ENCODE measurements around the gene ARHGEF4. TPM values are rescaled to one million over a fixed set of nuclear protein-coding genes. Genes with fewer than 3 reads are reported as not detected.

ARHGEF4 gene
- total RNA-seq, 1 donor from 2014 or later, result 11.5 TPM

DNA sequence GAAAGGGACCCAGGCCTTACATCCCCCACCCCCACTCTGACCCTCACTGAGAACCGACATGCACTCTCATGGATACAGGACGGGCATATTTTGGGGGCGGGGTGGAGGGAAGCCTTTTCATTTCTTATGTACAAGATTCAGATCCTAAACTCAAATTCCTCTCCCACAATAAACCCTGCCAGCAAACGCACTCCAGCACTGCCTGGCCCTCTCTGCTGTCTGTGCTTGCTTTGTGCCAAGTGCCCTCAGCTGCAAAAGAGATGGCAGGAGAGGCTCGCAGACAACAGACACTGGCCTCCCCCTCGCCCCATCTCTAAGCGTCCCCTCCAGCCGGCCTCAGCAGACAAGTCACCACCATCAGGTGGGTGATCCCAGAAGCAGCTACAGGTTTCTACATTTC, 214.2 kb downstream of the ARHGEF4 start:
- Histone ChIP-seq H3K27ac (ENCODE audit: low read depth, low read length) (no peak overlapping the region), H3K9ac (ENCODE audit: low read depth in 1 of 3, low read length in 3 of 3) (no peak overlapping the region), H3K9me3 (ENCODE audit: control insufficient read depth in 3 of 3, low read length in 3 of 3) (no peaks in the 10 kb centered on the region), H3K4me1 (ENCODE audit: control insufficient read depth in 3 of 3, insufficient read depth in 3 of 3, low read length in 3 of 3) (peaks cover 27 to 42% (median 42%) of the 10 kb centered on the region in 3 donors), H3K27me3 (ENCODE audit: control insufficient read depth in 3 of 3, insufficient read depth in 3 of 3, low read length in 3 of 3) (no peaks in the 10 kb centered on the region), H3K4me3 (ENCODE audit: low read length in 3 of 3) (no peak overlapping the region), H3K36me3 (ENCODE audit: control insufficient read depth in 3 of 3, insufficient read depth in 3 of 3, low read length in 3 of 3) (peaks cover 45 to 62% (median 47%) of the 10 kb centered on the region in 3 donors)

- H3K9me3 ChIP-seq (ENCODE audit: control insufficient read depth in 3 of 3, low read length in 3 of 3), result no peaks in the 10 kb centered on the region
- H3K27ac ChIP-seq (ENCODE audit: low read depth, low read length), result no peak overlapping the region
- H3K36me3 ChIP-seq (ENCODE audit: control insufficient read depth in 3 of 3, insufficient read depth in 3 of 3, low read length in 3 of 3), result peaks cover 49 to 59% (median 50%) of the 10 kb centered on the region in 3 donors
- H3K27me3 ChIP-seq (ENCODE audit: control insufficient read depth in 3 of 3, insufficient read depth in 3 of 3, low read length in 3 of 3), result no peaks in the 10 kb centered on the region
- H3K4me1 ChIP-seq (ENCODE audit: control insufficient read depth in 3 of 3, insufficient read depth in 3 of 3, low read length in 3 of 3), result peaks cover 28 to 39% (median 37%) of the 10 kb centered on the region in 3 donors
- H3K4me3 ChIP-seq (ENCODE audit: low read length in 3 of 3), result no peak overlapping the region
- no peak overlapping the region for H3K9ac ChIP-seq (ENCODE audit: low read depth in 1 of 3, low read length in 3 of 3)
Measured at GRCh38 chr2:131052741-131053263, 216.1 kb downstream of the ARHGEF4 start.

- Histone ChIP-seq H3K9me3 (ENCODE audit: control insufficient read depth in 3 of 3, low read length in 3 of 3) (no peaks in the 10 kb centered on the region), H3K9ac (ENCODE audit: low read depth in 1 of 3, low read length in 3 of 3) (no peak overlapping the region), H3K4me3 (ENCODE audit: low read length in 3 of 3) (no peak overlapping the region), H3K36me3 (ENCODE audit: control insufficient read depth in 3 of 3, insufficient read depth in 3 of 3, low read length in 3 of 3) (peaks cover 39 to 51% (median 39%) of the 10 kb centered on the region in 3 donors), H3K27me3 (ENCODE audit: control insufficient read depth in 3 of 3, insufficient read depth in 3 of 3, low read length in 3 of 3) (no peaks in the 10 kb centered on the region), H3K4me1 (ENCODE audit: control insufficient read depth in 3 of 3, insufficient read depth in 3 of 3, low read length in 3 of 3) (peaks cover 34 to 39% (median 35%) of the 10 kb centered on the region in 3 donors), H3K27ac (ENCODE audit: low read depth, low read length) (no peak overlapping the region)
Measured at GRCh38 chr2:131054488-131054887, 217.8 kb downstream of the ARHGEF4 start.

DNA sequence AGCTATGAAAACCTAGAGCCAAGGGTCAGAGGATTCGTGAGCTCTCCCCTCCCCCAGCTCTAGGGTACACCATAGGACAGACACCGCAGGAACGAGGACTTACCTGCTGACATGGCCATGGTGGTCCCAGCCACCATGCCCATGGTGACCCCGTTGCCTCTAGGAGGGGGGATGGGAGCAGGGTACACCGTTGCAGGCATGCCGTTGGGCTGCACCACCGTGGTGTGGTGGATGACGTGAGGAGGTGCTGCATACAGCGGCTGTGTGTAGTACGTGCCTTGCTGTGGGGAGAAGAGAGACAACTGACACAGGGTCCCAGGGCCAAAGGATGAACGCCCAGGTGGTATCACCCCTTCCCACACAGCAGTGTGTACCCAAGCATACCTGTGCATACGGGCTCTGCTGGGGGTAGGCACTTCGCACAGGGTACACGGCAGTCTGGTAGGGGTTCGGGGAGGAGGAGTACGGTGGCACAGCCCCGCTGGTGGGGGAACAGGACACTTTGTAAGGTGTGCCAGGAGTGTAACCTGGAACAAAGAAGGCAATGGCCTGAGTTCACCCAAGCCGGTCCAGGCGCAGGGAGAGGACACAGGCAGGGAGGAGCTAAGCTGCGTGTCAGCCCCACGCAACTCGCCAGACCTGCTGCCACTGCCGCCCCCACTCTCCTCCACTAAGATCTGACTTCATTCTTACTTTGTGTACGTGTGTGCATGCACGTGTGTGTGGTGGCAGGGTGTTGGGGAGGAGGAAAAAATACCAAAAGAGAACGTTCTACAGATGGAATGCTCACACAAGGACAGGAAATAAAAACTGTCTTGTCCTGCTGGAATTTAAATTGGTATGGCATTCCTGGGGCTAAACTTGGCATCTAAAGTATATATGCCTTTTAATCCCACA, 218.7 kb downstream of the ARHGEF4 start:
- no peaks in the 10 kb centered on the region for H3K9me3 ChIP-seq (ENCODE audit: control insufficient read depth in 3 of 3, low read length in 3 of 3)
- H3K9ac ChIP-seq (ENCODE audit: low read depth in 1 of 3, low read length in 3 of 3), result peak overlapping the region in 1 of 3 donors; percentile 72
- peak overlapping the region; percentile 57 for H3K27ac ChIP-seq (ENCODE audit: low read depth, low read length)
- no peaks in the 10 kb centered on the region for H3K27me3 ChIP-seq (ENCODE audit: control insufficient read depth in 3 of 3, insufficient read depth in 3 of 3, low read length in 3 of 3)
- H3K36me3 ChIP-seq (ENCODE audit: control insufficient read depth in 3 of 3, insufficient read depth in 3 of 3, low read length in 3 of 3), result peaks cover 35 to 44% (median 39%) of the 10 kb centered on the region in 3 donors
- H3K4me3 ChIP-seq (ENCODE audit: low read length in 3 of 3), result peak overlapping the region in 2 of 3 donors; percentile 7 to 37
- peaks cover 34 to 39% (median 35%) of the 10 kb centered on the region in 3 donors for H3K4me1 ChIP-seq (ENCODE audit: control insufficient read depth in 3 of 3, insufficient read depth in 3 of 3, low read length in 3 of 3)

- Histone ChIP-seq H3K27ac (ENCODE audit: low read depth, low read length) (peak overlapping the region; percentile 57), H3K36me3 (ENCODE audit: control insufficient read depth in 3 of 3, insufficient read depth in 3 of 3, low read length in 3 of 3) (peaks cover 31 to 35% (median 32%) of the 10 kb centered on the region in 3 donors), H3K9ac (ENCODE audit: low read depth in 1 of 3, low read length in 3 of 3) (peak overlapping the region in 1 of 3 donors; percentile 72), H3K4me1 (ENCODE audit: control insufficient read depth in 3 of 3, insufficient read depth in 3 of 3, low read length in 3 of 3) (peaks cover 35 to 44% (median 38%) of the 10 kb centered on the region in 3 donors), H3K27me3 (ENCODE audit: control insufficient read depth in 3 of 3, insufficient read depth in 3 of 3, low read length in 3 of 3) (no peaks in the 10 kb centered on the region), H3K4me3 (ENCODE audit: low read length in 3 of 3) (peak overlapping the region; percentile 7 to 46 (median 37)), H3K9me3 (ENCODE audit: control insufficient read depth in 3 of 3, low read length in 3 of 3) (no peaks in the 10 kb centered on the region)
Measured at GRCh38 chr2:131056204-131056931, 219.7 kb downstream of the ARHGEF4 start.

DNA sequence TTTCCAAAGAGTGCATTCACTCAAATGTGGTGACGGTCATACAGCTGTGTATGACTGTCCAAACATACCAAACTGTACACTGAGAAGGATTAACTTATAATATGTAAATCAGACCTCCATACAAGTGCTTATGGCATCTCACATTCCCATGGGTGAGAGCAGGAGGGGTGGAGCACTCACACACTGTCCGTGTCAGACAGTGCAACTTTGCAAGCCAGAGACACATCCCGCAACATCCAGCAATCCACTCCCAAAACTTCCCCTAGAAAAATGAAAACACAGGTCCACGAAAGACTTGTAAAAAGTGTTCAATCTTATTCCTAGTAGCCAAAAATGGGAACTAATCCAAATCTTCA, 220.2 kb downstream of the ARHGEF4 start:
- H3K36me3 ChIP-seq (ENCODE audit: control insufficient read depth in 3 of 3, insufficient read depth in 3 of 3, low read length in 3 of 3), result peaks cover 26 to 30% (median 27%) of the 10 kb centered on the region in 3 donors
- peaks cover 40 to 49% (median 42%) of the 10 kb centered on the region in 3 donors for H3K4me1 ChIP-seq (ENCODE audit: control insufficient read depth in 3 of 3, insufficient read depth in 3 of 3, low read length in 3 of 3)
- H3K9me3 ChIP-seq (ENCODE audit: control insufficient read depth in 3 of 3, low read length in 3 of 3), result no peaks in the 10 kb centered on the region
- no peak overlapping the region for H3K9ac ChIP-seq (ENCODE audit: low read depth in 1 of 3, low read length in 3 of 3)
- no peak overlapping the region for H3K27ac ChIP-seq (ENCODE audit: low read depth, low read length)
- no peaks in the 10 kb centered on the region for H3K27me3 ChIP-seq (ENCODE audit: control insufficient read depth in 3 of 3, insufficient read depth in 3 of 3, low read length in 3 of 3)
- H3K4me3 ChIP-seq (ENCODE audit: low read length in 3 of 3), result peak overlapping the region in 1 of 3 donors; percentile 46

GRCh38 chr2:131058214-131058843, 221.6 kb downstream of the ARHGEF4 start:
- Histone ChIP-seq H3K9ac (ENCODE audit: low read depth in 1 of 3, low read length in 3 of 3) (no peak overlapping the region), H3K4me3 (ENCODE audit: low read length in 3 of 3) (no peak overlapping the region), H3K27me3 (ENCODE audit: control insufficient read depth in 3 of 3, insufficient read depth in 3 of 3, low read length in 3 of 3) (no peaks in the 10 kb centered on the region), H3K27ac (ENCODE audit: low read depth, low read length) (no peak overlapping the region), H3K9me3 (ENCODE audit: control insufficient read depth in 3 of 3, low read length in 3 of 3) (no peaks in the 10 kb centered on the region), H3K36me3 (ENCODE audit: control insufficient read depth in 3 of 3, insufficient read depth in 3 of 3, low read length in 3 of 3) (peaks cover 13 to 16% (median 14%) of the 10 kb centered on the region in 3 donors), H3K4me1 (ENCODE audit: control insufficient read depth in 3 of 3, insufficient read depth in 3 of 3, low read length in 3 of 3) (peaks cover 45 to 58% (median 51%) of the 10 kb centered on the region in 3 donors)

GRCh38 chr2:131058920-131059319, 222.2 kb downstream of the ARHGEF4 start:
- H3K4me1 ChIP-seq (ENCODE audit: control insufficient read depth in 3 of 3, insufficient read depth in 3 of 3, low read length in 3 of 3), result peaks cover 48 to 63% (median 53%) of the 10 kb centered on the region in 3 donors

GRCh38 chr2:131063501-131064283, 227.0 kb downstream of the ARHGEF4 start:
- Histone ChIP-seq H3K4me3 (ENCODE audit: low read length in 3 of 3) (no peak overlapping the region), H3K36me3 (ENCODE audit: control insufficient read depth in 3 of 3, insufficient read depth in 3 of 3, low read length in 3 of 3) (no peaks in the 10 kb centered on the region), H3K27ac (ENCODE audit: low read depth, low read length) (no peak overlapping the region), H3K27me3 (ENCODE audit: control insufficient read depth in 3 of 3, insufficient read depth in 3 of 3, low read length in 3 of 3) (no peaks in the 10 kb centered on the region), H3K9ac (ENCODE audit: low read depth in 1 of 3, low read length in 3 of 3) (no peak overlapping the region), H3K9me3 (ENCODE audit: control insufficient read depth in 3 of 3, low read length in 3 of 3) (no peaks in the 10 kb centered on the region), H3K4me1 (ENCODE audit: control insufficient read depth in 3 of 3, insufficient read depth in 3 of 3, low read length in 3 of 3) (peaks cover 33 to 49% (median 43%) of the 10 kb centered on the region in 3 donors)

More at GRCh38 chr2:131058920-131059319, 222.2 kb downstream of the ARHGEF4 start:
- Histone ChIP-seq H3K4me3 (ENCODE audit: low read length in 3 of 3) (no peak overlapping the region), H3K27ac (ENCODE audit: low read depth, low read length) (no peak overlapping the region), H3K36me3 (ENCODE audit: control insufficient read depth in 3 of 3, insufficient read depth in 3 of 3, low read length in 3 of 3) (peaks cover 10 to 13% (median 13%) of the 10 kb centered on the region in 3 donors), H3K9me3 (ENCODE audit: control insufficient read depth in 3 of 3, low read length in 3 of 3) (no peaks in the 10 kb centered on the region), H3K9ac (ENCODE audit: low read depth in 1 of 3, low read length in 3 of 3) (no peak overlapping the region), H3K27me3 (ENCODE audit: control insufficient read depth in 3 of 3, insufficient read depth in 3 of 3, low read length in 3 of 3) (no peaks in the 10 kb centered on the region)

All from skeletal muscle tissue (tissue), 4 donors.